ENCODE results near the gene CACNA1C.

GRCh38 chr12:2027351-2027750, 25.4 kb upstream of the CACNA1C start:
- no peak for TF ChIP-seq TEAD4 (IDR thresholded peaks at IDR 0.05; ENCODE audit: borderline replicate concordance, insufficient read depth)
- TF ChIP-seq EZH2phosphoT487 (IDR thresholded peaks at IDR 0.05; ENCODE audit: borderline replicate concordance, low read depth), result no peak
- TF ChIP-seq CHD2 (IDR thresholded peaks at IDR 0.05; ENCODE audit: low read length, partially characterized antibody), result no peak
- TF ChIP-seq, protein P1, sequence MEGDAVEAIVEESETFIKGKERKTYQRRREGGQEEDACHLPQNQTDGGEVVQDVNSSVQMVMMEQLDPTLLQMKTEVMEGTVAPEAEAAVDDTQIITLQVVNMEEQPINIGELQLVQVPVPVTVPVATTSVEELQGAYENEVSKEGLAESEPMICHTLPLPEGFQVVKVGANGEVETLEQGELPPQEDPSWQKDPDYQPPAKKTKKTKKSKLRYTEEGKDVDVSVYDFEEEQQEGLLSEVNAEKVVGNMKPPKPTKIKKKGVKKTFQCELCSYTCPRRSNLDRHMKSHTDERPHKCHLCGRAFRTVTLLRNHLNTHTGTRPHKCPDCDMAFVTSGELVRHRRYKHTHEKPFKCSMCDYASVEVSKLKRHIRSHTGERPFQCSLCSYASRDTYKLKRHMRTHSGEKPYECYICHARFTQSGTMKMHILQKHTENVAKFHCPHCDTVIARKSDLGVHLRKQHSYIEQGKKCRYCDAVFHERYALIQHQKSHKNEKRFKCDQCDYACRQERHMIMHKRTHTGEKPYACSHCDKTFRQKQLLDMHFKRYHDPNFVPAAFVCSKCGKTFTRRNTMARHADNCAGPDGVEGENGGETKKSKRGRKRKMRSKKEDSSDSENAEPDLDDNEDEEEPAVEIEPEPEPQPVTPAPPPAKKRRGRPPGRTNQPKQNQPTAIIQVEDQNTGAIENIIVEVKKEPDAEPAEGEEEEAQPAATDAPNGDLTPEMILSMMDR (IDR thresholded peaks at IDR 0.05), result no peak
